Measurements from ENCODE around the gene AIFM3. TPM values are rescaled to one million over a fixed set of nuclear protein-coding genes. Genes with fewer than 3 reads are reported as not detected.

The AIFM3 gene
- total RNA-seq, 2 donors from 2014 or later = 0.58 TPM; not detected in 1

DNA sequence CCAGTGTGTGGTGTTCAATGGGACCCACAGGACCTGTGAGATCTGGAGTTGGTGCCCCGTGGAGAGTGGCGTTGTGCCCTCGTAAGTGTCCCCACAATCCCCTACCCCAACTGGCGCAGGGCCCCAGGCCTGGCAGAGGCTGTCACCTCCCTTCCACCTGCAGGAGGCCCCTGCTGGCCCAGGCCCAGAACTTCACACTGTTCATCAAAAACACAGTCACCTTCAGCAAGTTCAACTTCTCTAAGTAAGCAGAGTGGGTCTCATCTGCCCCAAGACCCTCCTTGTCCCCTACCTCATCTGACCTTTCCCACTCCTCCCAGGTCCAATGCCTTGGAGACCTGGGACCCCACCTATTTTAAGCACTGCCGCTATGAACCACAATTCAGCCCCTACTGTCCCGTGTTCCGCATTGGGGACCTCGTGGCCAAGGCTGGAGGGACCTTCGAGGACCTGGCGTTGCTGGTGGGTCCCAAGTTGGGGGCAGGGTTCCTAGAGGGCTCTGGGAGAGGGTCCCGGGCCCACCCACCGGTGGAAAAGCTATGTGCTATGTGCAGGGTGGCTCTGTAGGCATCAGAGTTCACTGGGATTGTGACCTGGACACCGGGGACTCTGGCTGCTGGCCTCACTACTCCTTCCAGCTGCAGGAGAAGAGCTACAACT, 56.0 kb downstream of the AIFM3 start:
- Mint-ChIP-seq H3K27ac (no peak overlapping the region), H3K4me3 (no peak overlapping the region), H3K27me3 (ENCODE audit: low read depth) (no peaks in the 10 kb centered on the region), H3K36me3 (ENCODE audit: insufficient read depth in 2 of 2) (no peaks in the 10 kb centered on the region), H3K4me1 (ENCODE audit: low read depth) (peaks cover 14% of the 10 kb centered on the region), H3K9me3 (no peaks in the 10 kb centered on the region)
- DNase-seq (no peak), ATAC-seq (replicated peaks in 1 of 2) (no peak)

DNA sequence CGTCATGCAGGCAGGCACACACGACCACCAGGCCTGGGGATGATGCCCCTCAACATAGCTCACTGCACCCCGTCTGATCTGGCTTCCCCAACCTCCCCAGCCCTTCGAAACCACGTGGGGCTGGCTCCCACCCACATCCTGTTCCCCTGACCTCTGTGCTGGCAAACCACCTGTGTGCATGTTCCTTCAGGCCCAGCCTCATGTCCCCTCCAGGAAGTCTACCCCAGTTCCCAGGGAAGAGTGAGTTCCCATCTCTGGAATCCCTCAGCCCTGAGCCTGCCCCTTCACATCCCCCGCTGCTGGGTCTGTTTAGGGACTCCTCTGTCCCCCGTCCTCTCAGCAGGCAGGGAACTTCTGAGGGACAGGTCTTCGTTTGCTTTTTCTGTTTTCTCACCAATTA, 58.2 kb downstream of the AIFM3 start:
- H3K4me1 Mint-ChIP-seq (ENCODE audit: low read depth) = peaks cover 14% of the 10 kb centered on the region
- no peak overlapping the region for H3K4me3 Mint-ChIP-seq
- no peaks in the 10 kb centered on the region for H3K36me3 Mint-ChIP-seq (ENCODE audit: insufficient read depth in 2 of 2)
- no peak overlapping the region for H3K27ac Mint-ChIP-seq
- DNase-seq = peak in 1 of 2 donors; percentile 29
- peaks cover 6% of the 10 kb centered on the region for H3K27me3 Mint-ChIP-seq (ENCODE audit: low read depth)
- peak; percentile 36 to 41 for ATAC-seq (replicated peaks in 1 of 2)
- H3K9me3 Mint-ChIP-seq = no peaks in the 10 kb centered on the region

DNA sequence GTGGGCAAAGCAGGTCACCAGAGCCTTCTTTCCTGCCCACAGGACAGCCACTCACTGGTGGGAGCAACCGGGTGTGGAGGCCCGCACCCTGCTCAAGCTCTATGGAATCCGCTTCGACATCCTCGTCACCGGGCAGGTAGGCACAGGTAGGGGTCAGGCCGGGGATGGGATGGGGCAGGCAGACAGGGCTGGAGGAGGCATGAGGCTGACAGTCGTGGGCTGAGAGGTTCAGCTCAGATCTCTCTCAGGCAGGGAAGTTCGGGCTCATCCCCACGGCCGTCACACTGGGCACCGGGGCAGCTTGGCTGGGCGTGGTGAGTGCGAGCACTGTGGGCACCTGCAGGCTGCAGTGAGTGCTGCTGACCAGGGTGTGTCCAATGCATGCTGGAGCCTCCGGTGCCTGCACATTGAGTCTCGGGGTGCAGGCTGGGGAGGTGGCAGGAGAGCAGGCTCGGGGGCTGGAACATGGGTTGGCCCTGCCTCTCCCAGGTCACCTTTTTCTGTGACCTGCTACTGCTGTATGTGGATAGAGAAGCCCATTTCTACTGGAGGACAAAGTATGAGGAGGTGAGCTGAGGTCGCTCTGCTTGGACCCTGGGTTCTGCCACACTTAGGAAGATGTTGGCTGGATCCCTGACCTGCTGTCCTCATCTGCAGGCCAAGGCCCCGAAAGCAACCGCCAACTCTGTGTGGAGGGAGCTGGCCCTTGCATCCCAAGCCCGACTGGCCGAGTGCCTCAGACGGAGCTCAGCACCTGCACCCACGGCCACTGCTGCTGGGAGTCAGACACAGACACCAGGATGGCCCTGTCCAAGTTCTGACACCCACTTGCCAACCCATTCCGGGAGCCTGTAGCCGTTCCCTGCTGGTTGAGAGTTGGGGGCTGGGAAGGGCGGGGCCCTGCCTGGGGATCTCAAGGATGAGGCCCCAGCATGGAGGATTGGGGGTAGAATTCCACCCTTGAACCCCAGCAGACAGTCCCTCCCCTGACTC, 59.0 kb downstream of the AIFM3 start:
- Mint-ChIP-seq H3K4me3 (no peak overlapping the region), H3K9me3 (no peaks in the 10 kb centered on the region), H3K27ac (no peak overlapping the region), H3K27me3 (ENCODE audit: low read depth) (peaks cover 12% of the 10 kb centered on the region), H3K36me3 (ENCODE audit: insufficient read depth in 2 of 2) (no peaks in the 10 kb centered on the region), H3K4me1 (ENCODE audit: low read depth) (peaks cover 14% of the 10 kb centered on the region)
- ATAC-seq (replicated peaks in 1 of 2) = no peak
- no peak for DNase-seq

- DNase-seq = no peak
- Mint-ChIP-seq H3K4me1 (ENCODE audit: low read depth) (peaks cover 14% of the 10 kb centered on the region), H3K27ac (no peak overlapping the region), H3K27me3 (ENCODE audit: low read depth) (peaks cover 13% of the 10 kb centered on the region), H3K9me3 (no peaks in the 10 kb centered on the region), H3K4me3 (no peak overlapping the region), H3K36me3 (ENCODE audit: insufficient read depth in 2 of 2) (no peaks in the 10 kb centered on the region)
- ATAC-seq (replicated peaks in 1 of 2) = no peak
Measured at GRCh38 chr22:21026783-21027692, 60.0 kb downstream of the AIFM3 start.

DNA sequence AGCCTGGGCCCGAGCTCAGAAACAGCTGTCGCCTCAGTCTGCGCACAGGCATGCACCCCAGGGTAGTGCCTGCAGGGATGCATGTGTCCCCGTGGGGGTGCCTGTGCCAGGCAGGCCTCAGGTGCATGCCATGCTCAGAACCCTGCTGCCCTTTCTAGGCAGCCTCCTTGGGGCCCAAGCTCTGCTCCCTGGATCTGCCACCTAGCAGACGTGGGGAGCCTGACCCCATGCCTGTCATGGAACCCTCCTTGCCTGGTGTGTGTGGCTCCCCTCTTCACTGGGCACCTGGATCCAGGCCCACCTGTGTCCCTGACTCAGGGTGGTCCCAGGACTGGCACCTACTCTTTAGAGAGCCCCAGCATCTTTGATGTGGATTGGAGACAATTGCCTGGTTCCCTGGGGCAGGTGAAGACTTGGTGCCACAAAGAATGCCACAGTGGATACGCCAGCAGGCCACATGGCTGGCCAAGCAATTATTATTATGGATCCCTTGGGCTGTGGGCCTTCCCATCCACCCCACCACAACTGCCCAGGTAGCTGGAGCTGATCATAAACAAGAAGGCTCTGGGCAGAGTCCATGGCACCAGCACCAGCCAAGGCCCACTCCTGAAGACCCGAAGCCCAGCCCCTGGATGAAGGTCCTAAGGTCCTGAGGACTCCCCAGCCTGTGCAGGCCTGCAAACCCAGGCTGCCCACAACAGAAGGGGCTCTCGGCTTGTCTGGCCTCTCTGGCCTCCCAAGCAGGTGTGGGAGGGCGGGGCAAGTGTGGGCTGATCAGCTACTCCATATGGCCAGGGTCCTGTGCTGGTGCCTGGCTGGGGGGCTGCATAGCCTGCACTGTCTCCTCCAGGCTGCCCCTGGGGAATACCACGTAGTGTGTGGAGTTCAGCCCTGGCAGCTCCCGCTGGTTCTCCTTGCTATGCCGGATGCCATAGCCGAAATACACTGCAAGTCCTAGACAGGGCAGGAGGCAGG, 61.5 kb downstream of the AIFM3 start:
- peaks cover 16% of the 10 kb centered on the region for H3K4me1 Mint-ChIP-seq (ENCODE audit: low read depth)
- no peak for ATAC-seq (replicated peaks in 1 of 2)
- DNase-seq = no peak
- H3K27me3 Mint-ChIP-seq (ENCODE audit: low read depth) = peaks cover 13% of the 10 kb centered on the region
- no peak overlapping the region for H3K4me3 Mint-ChIP-seq
- no peaks in the 10 kb centered on the region for H3K36me3 Mint-ChIP-seq (ENCODE audit: insufficient read depth in 2 of 2)
- no peak overlapping the region for H3K27ac Mint-ChIP-seq
- no peaks in the 10 kb centered on the region for H3K9me3 Mint-ChIP-seq

GRCh38 chr22:21029486-21030025, 62.5 kb downstream of the AIFM3 start:
- H3K36me3 Mint-ChIP-seq (ENCODE audit: insufficient read depth in 2 of 2) = no peaks in the 10 kb centered on the region
- no peaks in the 10 kb centered on the region for H3K9me3 Mint-ChIP-seq
- H3K4me3 Mint-ChIP-seq = no peak overlapping the region
- H3K27ac Mint-ChIP-seq = no peak overlapping the region
- DNase-seq = no peak
- no peak for ATAC-seq (replicated peaks in 1 of 2)
- peaks cover 13% of the 10 kb centered on the region for H3K27me3 Mint-ChIP-seq (ENCODE audit: low read depth)
- peaks cover 22% of the 10 kb centered on the region for H3K4me1 Mint-ChIP-seq (ENCODE audit: low read depth)

DNA sequence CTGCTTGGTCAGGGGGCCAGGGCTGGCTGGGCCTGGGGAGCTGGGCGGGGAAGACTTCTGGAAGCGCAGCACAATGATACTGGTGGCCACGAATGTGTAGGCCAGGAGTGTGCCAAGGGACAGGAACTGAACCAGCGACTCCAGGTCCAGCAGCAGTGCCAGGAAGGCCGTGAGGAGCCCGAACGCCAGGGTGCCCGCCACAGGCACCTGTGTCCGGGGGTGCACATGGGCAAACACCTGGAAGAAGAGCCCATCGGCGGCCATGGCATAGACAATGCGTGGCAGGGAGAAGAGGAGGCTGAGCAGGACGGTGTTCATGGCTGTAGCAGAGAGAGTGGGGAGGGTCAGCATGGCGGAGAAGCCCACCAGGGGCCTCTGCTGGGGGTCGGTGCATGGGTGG, 63.0 kb downstream of the AIFM3 start:
- ATAC-seq (replicated peaks in 1 of 2) = no peak

More for the DNA sequence above, 63.0 kb downstream of the AIFM3 start:
- Mint-ChIP-seq H3K27ac (no peak overlapping the region), H3K4me1 (ENCODE audit: low read depth) (peaks cover 18% of the 10 kb centered on the region), H3K9me3 (no peaks in the 10 kb centered on the region), H3K4me3 (no peak overlapping the region), H3K27me3 (ENCODE audit: low read depth) (peaks cover 13% of the 10 kb centered on the region), H3K36me3 (ENCODE audit: insufficient read depth in 2 of 2) (no peaks in the 10 kb centered on the region)
- DNase-seq = no peak

Other genes with a start within 250 kb of the AIFM3 start
- gene SERPIND1, start 193.1 kb upstream of the AIFM3 start, total RNA-seq = not detected
- gene PI4KA, start 108.4 kb upstream of the AIFM3 start, total RNA-seq = 10 to 100 TPM; 60.4 to 63.1 TPM
- 10 to 100 TPM; 19.8 to 21.0 TPM for gene SNAP29, start 108.2 kb upstream of the AIFM3 start, total RNA-seq
- 10 to 100 TPM; 70.4 to 71.5 TPM for gene CRKL, start 49.8 kb upstream of the AIFM3 start, total RNA-seq
- 10 to 100 TPM; 30.6 to 42.8 TPM for gene LZTR1, start 15.0 kb downstream of the AIFM3 start, total RNA-seq
- gene THAP7, start 34.9 kb downstream of the AIFM3 start, total RNA-seq = 10 to 100 TPM; 29.5 to 31.2 TPM
- gene P2RX6, start 47.9 kb downstream of the AIFM3 start, total RNA-seq = under 1 TPM; 0.29 to 0.30 TPM
- not detected for gene SLC7A4, start 65.3 kb downstream of the AIFM3 start, total RNA-seq
- not detected for gene LRRC74B, start 78.7 kb downstream of the AIFM3 start, total RNA-seq

All from activated T-cell treated with anti-CD3 and anti-CD28 coated beads, Interleukin-2, amount 50 U/mL, for 72 hours (primary cell).